Measurements from ENCODE around the gene ZNF692.
"Not testable (repeated sequence)": the region's sequence is repeated elsewhere in the genome, so short reads cannot be mapped to it uniquely, and the experiment has no call there.

ZNF692 gene

GRCh38 chr1:248890549-248891498 lies 31.9 kb upstream of the ZNF692 start:
- TF ChIP-seq CTCF (conservative IDR thresholded peaks at IDR 0.05; ENCODE audit: low read depth, low read length): no peak
- no peak for DNase-seq (ENCODE audit: low read depth)
- H3K4me3 ChIP-seq (ENCODE audit: low read length): no peak overlapping the region

- H3K4me3 ChIP-seq (ENCODE audit: low read length): not testable (repeated sequence)
Observed at GRCh38 chr1:248889914-248890243, 31.0 kb upstream of the ZNF692 start.

GRCh38 chr1:248886237-248886895 lies 27.5 kb upstream of the ZNF692 start:
- DNase-seq (ENCODE audit: low read depth): no peak
- TF ChIP-seq CTCF (conservative IDR thresholded peaks at IDR 0.05; ENCODE audit: low read depth, low read length): no peak
- H3K4me3 ChIP-seq (ENCODE audit: low read length): no peak overlapping the region

More at GRCh38 chr1:248889914-248890243, 31.0 kb upstream of the ZNF692 start:
- DNase-seq (ENCODE audit: low read depth): not testable (repeated sequence)

GRCh38 chr1:248885646-248886045 lies 26.8 kb upstream of the ZNF692 start:
- no peak overlapping the region for H3K4me3 ChIP-seq (ENCODE audit: low read length)
- no peak for DNase-seq (ENCODE audit: low read depth)
- TF ChIP-seq CTCF (conservative IDR thresholded peaks at IDR 0.05; ENCODE audit: low read depth, low read length): no peak

- H3K4me3 ChIP-seq (ENCODE audit: low read length): no peak overlapping the region
- DNase-seq (ENCODE audit: low read depth): no peak
- TF ChIP-seq CTCF (conservative IDR thresholded peaks at IDR 0.05; ENCODE audit: low read depth, low read length): peak; percentile 13
Observed at GRCh38 chr1:248884632-248885295, 25.9 kb upstream of the ZNF692 start.

- DNase-seq (ENCODE audit: low read depth); H3K4me3 ChIP-seq (ENCODE audit: low read length): not testable (repeated sequence)
Observed at GRCh38 chr1:248882427-248882826, 23.5 kb upstream of the ZNF692 start.

GRCh38 chr1:248881261-248881660 lies 22.4 kb upstream of the ZNF692 start:
- no peak for TF ChIP-seq CTCF (conservative IDR thresholded peaks at IDR 0.05; ENCODE audit: low read depth, low read length)
- no peak for DNase-seq (ENCODE audit: low read depth)
- no peak overlapping the region for H3K4me3 ChIP-seq (ENCODE audit: low read length)

All from retinal pigment epithelial cell (primary cell).